Fibroblast of lung (primary cell): Measurements from ENCODE around the gene H6PD. TPM values are rescaled to one million over a fixed set of nuclear protein-coding genes. Genes with fewer than 3 reads are reported as not detected.

ENCODE experiments used
- DNase-seq, 2 donors: peaks; one replicate each; pipeline versions ENCODE4 v3.0.0 to v3.0.0-alpha.2; 2010; ENCODE audit warnings: low read depth in 2 of 2
- H2AFZ ChIP-seq: 2 replicates; pipeline ENCODE4 v1.5.1; 2012; ENCODE audit warnings: low read length, control low read depth, inconsistent platforms
- H3K27ac ChIP-seq: 2 replicates; pipeline ENCODE4 v1.5.1; 2011; ENCODE audit warnings: low read length, control low read depth; ENCODE audit not compliant: insufficient read depth
- H3K27me3 ChIP-seq: 2 replicates; pipeline ENCODE4 v1.5.1; 2011; ENCODE audit warnings: mild to moderate bottlenecking, low read length; ENCODE audit not compliant: control insufficient read depth, insufficient read depth
- H3K36me3 ChIP-seq: 2 replicates; pipeline ENCODE4 v1.5.1; 2011; ENCODE audit warnings: low read length; ENCODE audit not compliant: control insufficient read depth, insufficient read depth
- H3K4me1 ChIP-seq: 2 replicates; pipeline ENCODE4 v1.5.1; 2011; ENCODE audit warnings: low read length; ENCODE audit not compliant: control insufficient read depth, insufficient read depth; ENCODE audit errors: extremely low read depth
- H3K4me2 ChIP-seq: 2 replicates; pipeline ENCODE4 v1.5.1; 2011; ENCODE audit warnings: low read length, control low read depth; ENCODE audit not compliant: insufficient read depth; ENCODE audit errors: extremely low read depth
- H3K4me3 ChIP-seq, 4 experiments: fragments of 200-600 bp in 1 of 4; sonication (generic) in 1 of 4; replicated peaks in 1 of 4; 2 replicates each; pipeline ENCODE4 v1.5.1; 2011 to 2016; ENCODE audit warnings: low read length in 4 of 4, low read depth in 3 of 4, mild to moderate bottlenecking in 3 of 4, control low read depth in 2 of 4, inconsistent platforms in 1 of 4, mixed read lengths in 1 of 4; ENCODE audit not compliant: insufficient read depth in 1 of 4; ENCODE audit errors: control extremely low read depth in 1 of 4
- H3K79me2 ChIP-seq: 2 replicates; pipeline ENCODE4 v1.5.1; 2012; ENCODE audit warnings: mild to moderate bottlenecking, low read length, inconsistent platforms; ENCODE audit not compliant: control insufficient read depth, insufficient read depth
- H3K9ac ChIP-seq: 2 replicates; pipeline ENCODE4 v1.5.1; 2011; ENCODE audit warnings: mild to moderate bottlenecking, low read length, control low read depth; ENCODE audit not compliant: insufficient read depth
- H3K9me3 ChIP-seq: 2 replicates; pipeline ENCODE4 v1.5.1; 2012; ENCODE audit warnings: low read depth, low read length; ENCODE audit not compliant: control insufficient read depth, insufficient read depth
- H4K20me1 ChIP-seq: 2 replicates; pipeline ENCODE4 v1.5.1; 2011; ENCODE audit warnings: low read length; ENCODE audit not compliant: control insufficient read depth, insufficient read depth; ENCODE audit errors: extremely low read depth
- EZH2 ChIP-seq: IDR thresholded peaks from 2 replicates; pipeline ENCODE4 v1.5.1; 2012; ENCODE audit warnings: low read length, control low read depth, mild to moderate bottlenecking; ENCODE audit errors: missing control alignments
- polyA plus RNA-seq, 2 donors: library from polyadenylated mRNA; depleted of rRNA in 1 of 2; stranded (reverse) in 1 of 2; unstranded in 1 of 2; fragments of >200 nt; gene quantifications; 2 replicates each; pipeline ENCODE4 v1.2.1, GENCODE V29; 2011 to 2012; ENCODE audit warnings: missing spikeins in 1 of 2
- total RNA-seq: library from RNA; depleted of rRNA; stranded (reverse); fragments of >200 nt; gene quantifications from 2 replicates; pipeline ENCODE4 v1.2.1, GENCODE V29; 2014
- TF ChIP-seq, protein P1 (sequence below), 2 donors: IDR thresholded peaks in 1 of 2; conservative IDR thresholded peaks in 1 of 2; 1 replicate in 1 of 2; 2 replicates in 1 of 2; pipeline ENCODE4 v1.5.1; 2011 to 2012; ENCODE audit warnings: low read length in 2 of 2, control low read depth in 1 of 2, inconsistent platforms in 1 of 2, low read depth in 1 of 2, mild to moderate bottlenecking in 1 of 2

The H6PD gene
- total and polyA plus RNA-seq, 2 donors (not counting 1 experiment from before 2014, with no cell fraction given): 15.2 to 23.5 TPM

DNA sequence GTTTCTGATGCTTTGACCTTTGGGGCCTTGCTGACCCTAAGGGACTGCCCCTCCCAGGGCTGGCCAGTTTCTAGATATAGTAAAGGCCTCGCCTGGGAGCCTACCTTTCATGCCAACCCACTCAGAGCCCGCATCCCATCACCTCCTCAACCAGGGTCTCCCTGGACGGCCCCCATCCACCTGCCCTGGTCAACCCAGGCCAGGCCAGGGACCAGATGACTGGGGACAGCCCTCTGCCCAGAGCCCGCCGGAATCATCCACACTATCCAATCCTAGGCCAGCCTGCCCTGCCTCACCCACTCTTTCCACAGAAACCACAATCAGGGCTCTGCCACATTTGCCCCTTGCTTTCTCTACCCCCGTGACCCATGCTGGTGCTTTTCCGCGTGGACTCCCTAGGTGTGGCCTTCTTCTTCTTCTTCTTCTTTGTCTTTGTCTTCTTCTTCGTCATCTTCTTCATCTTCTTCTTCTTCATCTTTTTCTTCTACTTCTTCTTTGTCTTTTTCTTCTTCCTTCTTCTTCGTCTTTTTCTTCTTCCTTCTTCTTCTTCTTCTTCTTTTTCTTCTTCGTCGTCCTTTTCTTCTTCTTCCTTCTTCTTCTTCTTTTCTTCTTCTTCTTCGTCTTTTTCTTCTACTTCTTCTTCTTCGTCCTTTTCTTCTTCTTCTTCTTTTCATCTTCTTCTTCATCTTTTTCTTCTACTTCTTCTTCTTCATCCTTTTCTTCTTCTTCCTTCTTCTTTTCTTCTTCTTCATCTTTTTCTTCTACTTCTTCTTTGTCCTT is 11.5 kb upstream of the H6PD start:
- Histone ChIP-seq H3K4me1 (no peaks in the 10 kb centered on the region), H4K20me1 (no peaks in the 10 kb centered on the region), H3K4me2 (no peak overlapping the region), H3K9ac (no peak overlapping the region), H3K27me3 (peaks cover 4% of the 10 kb centered on the region), H3K4me3 (no peak overlapping the region), H2AFZ (no peak overlapping the region), H3K9me3 (no peaks in the 10 kb centered on the region), H3K79me2 (no peaks in the 10 kb centered on the region), H3K27ac (no peak overlapping the region), H3K36me3 (no peaks in the 10 kb centered on the region)
- no peak for DNase-seq
- TF ChIP-seq, protein P1, sequence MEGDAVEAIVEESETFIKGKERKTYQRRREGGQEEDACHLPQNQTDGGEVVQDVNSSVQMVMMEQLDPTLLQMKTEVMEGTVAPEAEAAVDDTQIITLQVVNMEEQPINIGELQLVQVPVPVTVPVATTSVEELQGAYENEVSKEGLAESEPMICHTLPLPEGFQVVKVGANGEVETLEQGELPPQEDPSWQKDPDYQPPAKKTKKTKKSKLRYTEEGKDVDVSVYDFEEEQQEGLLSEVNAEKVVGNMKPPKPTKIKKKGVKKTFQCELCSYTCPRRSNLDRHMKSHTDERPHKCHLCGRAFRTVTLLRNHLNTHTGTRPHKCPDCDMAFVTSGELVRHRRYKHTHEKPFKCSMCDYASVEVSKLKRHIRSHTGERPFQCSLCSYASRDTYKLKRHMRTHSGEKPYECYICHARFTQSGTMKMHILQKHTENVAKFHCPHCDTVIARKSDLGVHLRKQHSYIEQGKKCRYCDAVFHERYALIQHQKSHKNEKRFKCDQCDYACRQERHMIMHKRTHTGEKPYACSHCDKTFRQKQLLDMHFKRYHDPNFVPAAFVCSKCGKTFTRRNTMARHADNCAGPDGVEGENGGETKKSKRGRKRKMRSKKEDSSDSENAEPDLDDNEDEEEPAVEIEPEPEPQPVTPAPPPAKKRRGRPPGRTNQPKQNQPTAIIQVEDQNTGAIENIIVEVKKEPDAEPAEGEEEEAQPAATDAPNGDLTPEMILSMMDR (conservative IDR thresholded peaks at IDR 0.05 in 1 of 2, IDR thresholded peaks at IDR 0.05 in 1 of 2; ENCODE audit: low read depth in 1 of 2, low read length in 2 of 2): no peak
- TF ChIP-seq EZH2: no peak

DNA sequence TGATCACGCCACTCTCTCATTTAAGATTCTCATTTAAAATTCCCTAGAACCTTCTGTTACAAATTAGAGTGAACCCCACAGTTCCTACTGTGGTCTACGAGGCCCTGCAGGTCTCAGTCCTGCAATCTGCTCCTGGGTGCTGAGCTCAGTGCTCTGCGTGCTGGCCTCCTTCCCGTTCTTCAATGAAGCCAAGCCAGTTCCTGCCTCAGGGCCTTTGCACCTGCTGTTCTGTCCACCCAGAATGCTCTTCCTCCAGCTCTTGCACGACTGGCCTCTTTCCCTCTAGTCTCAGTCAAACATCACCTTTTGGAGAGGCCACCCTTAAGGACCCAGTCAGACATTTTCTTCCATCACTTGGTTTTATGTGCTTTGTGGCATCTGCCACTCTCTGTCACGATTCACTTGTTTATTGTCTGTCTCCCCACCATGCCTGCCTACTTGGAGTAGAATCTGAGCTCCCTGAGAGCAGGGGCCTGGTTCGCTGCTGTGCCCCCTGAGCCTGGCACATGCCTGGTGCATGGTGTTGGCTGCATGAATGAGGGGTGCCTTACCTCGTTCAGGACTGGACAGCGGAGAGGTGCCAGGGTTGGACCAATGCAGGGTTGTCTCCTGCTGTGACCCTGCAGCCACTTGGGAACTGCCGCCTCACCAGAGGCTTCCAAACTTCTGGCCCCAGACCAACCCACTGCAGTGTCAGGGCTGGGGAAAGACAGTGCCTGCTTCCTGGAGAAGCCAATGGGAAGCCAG is 9.7 kb upstream of the H6PD start:
- no peaks in the 10 kb centered on the region for H3K4me1 ChIP-seq
- H3K79me2 ChIP-seq: no peaks in the 10 kb centered on the region
- no peak overlapping the region for H3K27ac ChIP-seq
- no peak for DNase-seq
- H4K20me1 ChIP-seq: no peaks in the 10 kb centered on the region
- H3K9ac ChIP-seq: no peak overlapping the region
- TF ChIP-seq, protein P1 (conservative IDR thresholded peaks at IDR 0.05 in 1 of 2, IDR thresholded peaks at IDR 0.05 in 1 of 2; ENCODE audit: low read depth in 1 of 2, low read length in 2 of 2): no peak
- no peak for TF ChIP-seq EZH2
- H3K27me3 ChIP-seq: peaks cover 4% of the 10 kb centered on the region
- H3K36me3 ChIP-seq: no peaks in the 10 kb centered on the region
- no peak overlapping the region for H3K4me2 ChIP-seq
- H3K9me3 ChIP-seq: no peaks in the 10 kb centered on the region
- H3K4me3 ChIP-seq: no peak overlapping the region
- no peak overlapping the region for H2AFZ ChIP-seq

GRCh38 chr1:9225411-9225785 is 9.2 kb upstream of the H6PD start:
- Histone ChIP-seq H3K9ac (no peak overlapping the region), H3K9me3 (no peaks in the 10 kb centered on the region), H3K4me2 (no peak overlapping the region), H2AFZ (no peak overlapping the region), H3K4me3 (no peak overlapping the region), H3K36me3 (no peaks in the 10 kb centered on the region), H4K20me1 (no peaks in the 10 kb centered on the region), H3K27me3 (peaks cover 4% of the 10 kb centered on the region), H3K27ac (no peak overlapping the region), H3K79me2 (no peaks in the 10 kb centered on the region), H3K4me1 (no peaks in the 10 kb centered on the region)
- no peak for DNase-seq
- TF ChIP-seq, protein P1 (conservative IDR thresholded peaks at IDR 0.05 in 1 of 2, IDR thresholded peaks at IDR 0.05 in 1 of 2; ENCODE audit: low read depth in 1 of 2, low read length in 2 of 2): no peak
- no peak for TF ChIP-seq EZH2
